ENCODE data around the gene DRC3.
"Not testable (repeated sequence)": the region's sequence is repeated elsewhere in the genome, so short reads cannot be mapped to it uniquely, and the experiment has no call there.

The DRC3 gene

GRCh38 chr17:17946093-17946492, 26.6 kb upstream of the DRC3 start:
- Mint-ChIP-seq H3K27ac (ENCODE audit: low read depth) (no peak overlapping the region), H3K4me1 (peaks cover 19% of the 10 kb centered on the region), H3K36me3 (ENCODE audit: insufficient read depth) (no peaks in the 10 kb centered on the region), H3K9me3 (no peaks in the 10 kb centered on the region), H3K4me3 (no peak overlapping the region), H3K27me3 (no peaks in the 10 kb centered on the region)
- no peak for DNase-seq (ENCODE audit: low spot score in 2 of 2)
- no peak for ATAC-seq (replicated peaks; ENCODE audit: extremely low read depth, poor library complexity, severe bottlenecking)

- Mint-ChIP-seq H3K4me1 (peaks cover 19% of the 10 kb centered on the region), H3K4me3 (no peak overlapping the region), H3K27me3 (no peaks in the 10 kb centered on the region), H3K9me3 (no peaks in the 10 kb centered on the region), H3K36me3 (ENCODE audit: insufficient read depth) (no peaks in the 10 kb centered on the region), H3K27ac (ENCODE audit: low read depth) (no peak overlapping the region)
- DNase-seq (ENCODE audit: low spot score in 2 of 2) (no peak), ATAC-seq (replicated peaks; ENCODE audit: extremely low read depth, poor library complexity, severe bottlenecking) (no peak)
These were observed 25.4 kb upstream of the DRC3 start for GRCh38 chr17:17947309-17947708.

DNA sequence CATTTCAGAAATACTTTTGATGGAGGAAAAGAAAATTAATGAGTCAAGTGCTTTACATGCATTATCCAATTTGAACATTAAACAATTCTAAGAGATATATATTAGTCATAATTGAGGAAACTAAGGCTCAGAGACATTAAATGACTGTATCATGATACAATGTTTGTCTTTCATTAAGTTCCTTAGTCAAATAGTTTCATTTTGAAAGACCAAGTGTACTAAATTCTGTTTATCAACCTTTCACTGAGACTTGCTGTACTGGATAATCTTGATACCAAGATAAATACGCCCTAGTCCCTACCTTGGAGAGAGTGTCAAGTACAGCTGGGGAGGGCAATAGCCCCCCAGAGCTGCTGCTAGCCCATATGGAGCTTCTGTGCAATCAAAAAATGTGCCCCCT, 24.7 kb upstream of the DRC3 start:
- Mint-ChIP-seq H3K27ac (ENCODE audit: low read depth) (no peak overlapping the region), H3K9me3 (no peaks in the 10 kb centered on the region), H3K4me3 (no peak overlapping the region), H3K27me3 (no peaks in the 10 kb centered on the region), H3K4me1 (peaks cover 19% of the 10 kb centered on the region), H3K36me3 (ENCODE audit: insufficient read depth) (no peaks in the 10 kb centered on the region)
- DNase-seq (ENCODE audit: low spot score in 2 of 2) (no peak), ATAC-seq (replicated peaks; ENCODE audit: extremely low read depth, poor library complexity, severe bottlenecking) (no peak)

GRCh38 chr17:17950347-17950746, 22.3 kb upstream of the DRC3 start:
- Mint-ChIP-seq H3K27me3 (no peaks in the 10 kb centered on the region), H3K27ac (ENCODE audit: low read depth) (no peak overlapping the region)
- DNase-seq (ENCODE audit: low spot score in 2 of 2): no peak

GRCh38 chr17:17950806-17951205, 21.9 kb upstream of the DRC3 start:
- H3K27me3 Mint-ChIP-seq: no peaks in the 10 kb centered on the region
- H3K27ac Mint-ChIP-seq (ENCODE audit: low read depth): no peak overlapping the region
- no peaks in the 10 kb centered on the region for H3K36me3 Mint-ChIP-seq (ENCODE audit: insufficient read depth)
- no peak overlapping the region for H3K4me3 Mint-ChIP-seq
- no peak for ATAC-seq (replicated peaks; ENCODE audit: extremely low read depth, poor library complexity, severe bottlenecking)
- H3K9me3 Mint-ChIP-seq: no peaks in the 10 kb centered on the region
- no peak for DNase-seq (ENCODE audit: low spot score in 2 of 2)
- H3K4me1 Mint-ChIP-seq: peaks cover 22% of the 10 kb centered on the region

More at GRCh38 chr17:17950347-17950746, 22.3 kb upstream of the DRC3 start:
- Mint-ChIP-seq H3K36me3 (ENCODE audit: insufficient read depth) (no peaks in the 10 kb centered on the region), H3K4me3 (no peak overlapping the region), H3K4me1 (peaks cover 22% of the 10 kb centered on the region), H3K9me3 (no peaks in the 10 kb centered on the region)
- no peak for ATAC-seq (replicated peaks; ENCODE audit: extremely low read depth, poor library complexity, severe bottlenecking)

- peaks cover 22% of the 10 kb centered on the region for H3K4me1 Mint-ChIP-seq
- ATAC-seq (replicated peaks; ENCODE audit: extremely low read depth, poor library complexity, severe bottlenecking) (no peak), DNase-seq (ENCODE audit: low spot score in 2 of 2) (no peak)
- H3K9me3 Mint-ChIP-seq: no peaks in the 10 kb centered on the region
- no peaks in the 10 kb centered on the region for H3K36me3 Mint-ChIP-seq (ENCODE audit: insufficient read depth)
- H3K27me3 Mint-ChIP-seq: no peaks in the 10 kb centered on the region
- H3K27ac Mint-ChIP-seq (ENCODE audit: low read depth): no peak overlapping the region
- H3K4me3 Mint-ChIP-seq: no peak overlapping the region
These were observed 21.1 kb upstream of the DRC3 start for GRCh38 chr17:17951524-17951923.

- Mint-ChIP-seq H3K36me3 (ENCODE audit: insufficient read depth) (no peaks in the 10 kb centered on the region), H3K4me3 (no peak overlapping the region), H3K27me3 (no peaks in the 10 kb centered on the region), H3K9me3 (no peaks in the 10 kb centered on the region), H3K4me1 (peaks cover 29% of the 10 kb centered on the region), H3K27ac (ENCODE audit: low read depth) (no peak overlapping the region)
- DNase-seq (ENCODE audit: low spot score in 2 of 2) (no peak), ATAC-seq (replicated peaks; ENCODE audit: extremely low read depth, poor library complexity, severe bottlenecking) (no peak)
These were observed 20.0 kb upstream of the DRC3 start for GRCh38 chr17:17952691-17953090.

- no peaks in the 10 kb centered on the region for H3K27me3 Mint-ChIP-seq
- ATAC-seq (replicated peaks; ENCODE audit: extremely low read depth, poor library complexity, severe bottlenecking): no peak
- H3K9me3 Mint-ChIP-seq: no peaks in the 10 kb centered on the region
- peak overlapping the region; percentile 9 for H3K27ac Mint-ChIP-seq (ENCODE audit: low read depth)
- H3K4me1 Mint-ChIP-seq: peaks cover 40% of the 10 kb centered on the region
- no peaks in the 10 kb centered on the region for H3K36me3 Mint-ChIP-seq (ENCODE audit: insufficient read depth)
- DNase-seq (ENCODE audit: low spot score in 2 of 2): no peak
- H3K4me3 Mint-ChIP-seq: no peak overlapping the region
These were observed 18.6 kb upstream of the DRC3 start for GRCh38 chr17:17954079-17954478.

DNA sequence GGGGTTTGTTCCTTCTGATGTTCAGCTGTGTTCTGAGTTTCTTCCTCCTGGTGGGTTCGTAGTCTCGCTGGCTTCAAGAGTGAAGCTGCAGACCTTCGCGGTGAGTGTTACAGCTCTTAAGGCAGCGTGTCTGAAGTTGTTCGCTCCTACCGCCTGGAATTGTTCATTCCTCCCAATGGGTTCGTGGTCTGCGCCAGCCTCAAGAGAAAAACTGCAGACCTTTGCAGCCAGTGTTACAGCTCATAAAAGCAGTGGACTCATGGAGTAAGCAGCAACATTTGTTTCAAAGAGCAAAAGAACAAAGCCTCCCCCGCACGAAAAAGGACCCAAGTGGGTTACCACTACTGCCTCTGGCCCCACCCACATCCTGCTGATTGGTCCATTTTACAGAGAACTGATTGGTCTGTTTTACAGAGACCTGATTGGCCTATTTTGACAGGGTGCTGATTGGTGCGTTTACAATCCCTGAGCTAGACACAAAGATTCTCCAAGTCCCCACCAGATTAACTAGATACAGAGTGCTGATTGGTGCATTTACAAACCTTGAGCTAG, 16.8 kb upstream of the DRC3 start:
- H3K4me3 Mint-ChIP-seq: not testable (repeated sequence)

DNA sequence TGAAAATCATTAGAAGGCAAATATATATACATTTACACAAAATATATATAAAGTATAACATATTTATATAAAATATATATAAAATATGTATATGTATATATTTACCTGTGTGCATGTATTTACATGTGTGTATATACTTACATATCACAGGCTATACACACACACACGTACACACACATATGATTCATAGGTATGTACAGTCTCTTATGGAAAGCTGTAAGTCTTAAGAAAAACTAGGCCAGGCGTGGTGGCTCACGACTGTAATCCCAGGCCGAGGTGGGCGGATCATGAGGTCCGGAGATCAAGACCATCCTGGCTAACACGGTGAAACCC, 15.1 kb upstream of the DRC3 start:
- Mint-ChIP-seq H3K36me3 (ENCODE audit: insufficient read depth) (peaks cover 7% of the 10 kb centered on the region), H3K9me3 (no peaks in the 10 kb centered on the region), H3K27me3 (no peaks in the 10 kb centered on the region), H3K4me1 (peaks cover 56% of the 10 kb centered on the region), H3K4me3 (no peak overlapping the region), H3K27ac (ENCODE audit: low read depth) (peak overlapping the region; percentile 93)
- no peak for ATAC-seq (replicated peaks; ENCODE audit: extremely low read depth, poor library complexity, severe bottlenecking)
- no peak for DNase-seq (ENCODE audit: low spot score in 2 of 2)

More for the DNA sequence above, 16.8 kb upstream of the DRC3 start:
- not testable (repeated sequence) for H3K36me3 Mint-ChIP-seq (ENCODE audit: insufficient read depth); H3K27ac Mint-ChIP-seq (ENCODE audit: low read depth); H3K27me3 Mint-ChIP-seq; ATAC-seq (replicated peaks; ENCODE audit: extremely low read depth, poor library complexity, severe bottlenecking); DNase-seq (ENCODE audit: low spot score in 2 of 2); H3K9me3 Mint-ChIP-seq
- peaks cover 53% of the 10 kb centered on the region for H3K4me1 Mint-ChIP-seq

DNA sequence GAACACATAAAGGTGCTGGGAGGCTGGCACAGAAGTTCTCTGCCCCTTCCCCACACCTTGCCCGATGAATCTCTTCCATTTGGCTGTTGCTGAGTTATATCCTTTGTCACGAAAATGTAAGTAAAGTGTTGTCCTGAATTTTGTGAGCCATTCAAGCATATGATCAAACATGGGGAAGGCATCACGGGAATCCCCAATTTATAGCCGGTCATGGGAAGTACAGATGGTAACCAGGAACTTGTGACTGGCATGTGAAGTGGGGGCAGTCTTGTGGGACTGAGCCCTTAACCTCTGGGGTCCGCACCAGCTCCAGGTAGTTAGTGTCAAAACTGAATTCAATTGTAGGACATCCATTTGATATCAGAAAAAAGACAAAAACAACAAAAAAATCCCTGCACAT, 13.7 kb upstream of the DRC3 start:
- Mint-ChIP-seq H3K4me1 (peaks cover 55% of the 10 kb centered on the region), H3K9me3 (no peaks in the 10 kb centered on the region), H3K4me3 (peak overlapping the region; percentile 77), H3K27me3 (no peaks in the 10 kb centered on the region), H3K27ac (ENCODE audit: low read depth) (peak overlapping the region; percentile 93), H3K36me3 (ENCODE audit: insufficient read depth) (peaks cover 7% of the 10 kb centered on the region)
- ATAC-seq (replicated peaks; ENCODE audit: extremely low read depth, poor library complexity, severe bottlenecking) (no peak), DNase-seq (ENCODE audit: low spot score in 2 of 2) (no peak)

- no peak for DNase-seq (ENCODE audit: low spot score in 2 of 2)
- Mint-ChIP-seq H3K9me3 (no peaks in the 10 kb centered on the region), H3K36me3 (ENCODE audit: insufficient read depth) (peaks cover 7% of the 10 kb centered on the region), H3K27ac (ENCODE audit: low read depth) (peak overlapping the region; percentile 93), H3K4me3 (peak overlapping the region; percentile 77), H3K27me3 (no peaks in the 10 kb centered on the region), H3K4me1 (peaks cover 53% of the 10 kb centered on the region)
- peak; percentile 37 for ATAC-seq (replicated peaks; ENCODE audit: extremely low read depth, poor library complexity, severe bottlenecking)
These were observed 12.9 kb upstream of the DRC3 start for GRCh38 chr17:17959520-17960361.

- no peaks in the 10 kb centered on the region for H3K27me3 Mint-ChIP-seq
- peak overlapping the region; percentile 93 for H3K27ac Mint-ChIP-seq (ENCODE audit: low read depth)
- peaks cover 55% of the 10 kb centered on the region for H3K4me1 Mint-ChIP-seq
- H3K36me3 Mint-ChIP-seq (ENCODE audit: insufficient read depth): peaks cover 7% of the 10 kb centered on the region
- peak overlapping the region; percentile 77 for H3K4me3 Mint-ChIP-seq
- ATAC-seq (replicated peaks; ENCODE audit: extremely low read depth, poor library complexity, severe bottlenecking) (no peak), DNase-seq (ENCODE audit: low spot score in 2 of 2) (no peak)
- no peaks in the 10 kb centered on the region for H3K9me3 Mint-ChIP-seq
These were observed 12.1 kb upstream of the DRC3 start for GRCh38 chr17:17960500-17961030.

Data from central memory CD8-positive, alpha-beta T cell (primary cell).